ENCODE data around the gene CA10. TPM values are rescaled to one million over a fixed set of nuclear protein-coding genes. Genes with fewer than 3 reads are reported as not detected.

Gene CA10
- polyA plus RNA-seq, 1 donor from 2014 or later, result 6.2 TPM

- H3K4me3 ChIP-seq (ENCODE audit: low read length), result no peak overlapping the region
- H3K9ac ChIP-seq (ENCODE audit: low read length), result no peak overlapping the region
- H3K9me2 ChIP-seq (ENCODE audit: insufficient read depth, low read length), result no peaks in the 10 kb centered on the region
- no peak overlapping the region for H2AFZ ChIP-seq (ENCODE audit: low read depth, low read length)
- H3K79me2 ChIP-seq (replicated peaks; ENCODE audit: insufficient read depth, low read length), result no peaks in the 10 kb centered on the region
- H3K4me2 ChIP-seq (ENCODE audit: low read length), result no peak overlapping the region
- H3K9me3 ChIP-seq (ENCODE audit: low read length), result peaks cover 2% of the 10 kb centered on the region
- TF ChIP-seq TAF1 (IDR thresholded peaks at IDR 0.05; ENCODE audit: low read depth), result no peak
- TF ChIP-seq REST (IDR thresholded peaks at IDR 0.05; ENCODE audit: borderline replicate concordance), result no peak
- TF ChIP-seq SMC3 (conservative IDR thresholded peaks at IDR 0.05; ENCODE audit: poor library complexity), result no peak
- TF ChIP-seq, protein P1, sequence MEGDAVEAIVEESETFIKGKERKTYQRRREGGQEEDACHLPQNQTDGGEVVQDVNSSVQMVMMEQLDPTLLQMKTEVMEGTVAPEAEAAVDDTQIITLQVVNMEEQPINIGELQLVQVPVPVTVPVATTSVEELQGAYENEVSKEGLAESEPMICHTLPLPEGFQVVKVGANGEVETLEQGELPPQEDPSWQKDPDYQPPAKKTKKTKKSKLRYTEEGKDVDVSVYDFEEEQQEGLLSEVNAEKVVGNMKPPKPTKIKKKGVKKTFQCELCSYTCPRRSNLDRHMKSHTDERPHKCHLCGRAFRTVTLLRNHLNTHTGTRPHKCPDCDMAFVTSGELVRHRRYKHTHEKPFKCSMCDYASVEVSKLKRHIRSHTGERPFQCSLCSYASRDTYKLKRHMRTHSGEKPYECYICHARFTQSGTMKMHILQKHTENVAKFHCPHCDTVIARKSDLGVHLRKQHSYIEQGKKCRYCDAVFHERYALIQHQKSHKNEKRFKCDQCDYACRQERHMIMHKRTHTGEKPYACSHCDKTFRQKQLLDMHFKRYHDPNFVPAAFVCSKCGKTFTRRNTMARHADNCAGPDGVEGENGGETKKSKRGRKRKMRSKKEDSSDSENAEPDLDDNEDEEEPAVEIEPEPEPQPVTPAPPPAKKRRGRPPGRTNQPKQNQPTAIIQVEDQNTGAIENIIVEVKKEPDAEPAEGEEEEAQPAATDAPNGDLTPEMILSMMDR (IDR thresholded peaks at IDR 0.05; ENCODE audit: poor library complexity, severe bottlenecking), result no peak
- no peak for TF ChIP-seq RAD21 (conservative IDR thresholded peaks at IDR 0.05)
- TF ChIP-seq EP300 (conservative IDR thresholded peaks at IDR 0.05; ENCODE audit: poor library complexity, severe bottlenecking), result no peak
- TF ChIP-seq MXI1 (conservative IDR thresholded peaks at IDR 0.05; ENCODE audit: poor library complexity, severe bottlenecking), result no peak
- TF ChIP-seq POLR2AphosphoS5 (IDR thresholded peaks at IDR 0.05), result no peak
- no peak for TF ChIP-seq EZH2 (IDR thresholded peaks at IDR 0.05; ENCODE audit: borderline replicate concordance, insufficient read depth, low read length, poor library complexity, severe bottlenecking)
- no peaks in the 10 kb centered on the region for H3K36me3 ChIP-seq (ENCODE audit: insufficient read depth, low read length)
- H4K20me1 ChIP-seq (ENCODE audit: insufficient read depth), result no peaks in the 10 kb centered on the region
- no peaks in the 10 kb centered on the region for H3F3A ChIP-seq (ENCODE audit: insufficient read depth, low read length, poor library complexity, severe bottlenecking)
- H3K27ac ChIP-seq (ENCODE audit: low read length), result no peak overlapping the region
- H3K27me3 ChIP-seq (ENCODE audit: insufficient read depth, low read depth, low read length), result no peaks in the 10 kb centered on the region
Measured at GRCh38 chr17:52124993-52125392, 33.5 kb downstream of the CA10 start.

DNA sequence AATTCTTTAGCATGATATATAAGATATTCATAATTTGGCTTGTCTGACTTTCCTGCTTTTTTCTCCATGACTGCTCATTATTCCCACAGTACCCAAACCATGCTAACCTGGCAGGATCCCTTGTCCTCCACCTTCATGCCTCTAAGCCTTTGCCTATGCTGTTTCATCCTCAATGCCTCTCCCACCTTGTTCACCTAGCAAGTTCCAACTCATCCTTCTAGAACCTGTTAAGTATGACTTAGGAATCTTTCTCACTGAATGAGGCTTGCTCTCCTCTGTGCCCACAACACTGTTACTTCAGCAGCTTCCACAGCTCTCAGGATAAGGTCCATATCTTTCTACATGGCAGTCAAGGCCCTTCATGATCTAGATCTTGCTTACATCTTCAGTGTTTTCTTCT is 34.0 kb downstream of the CA10 start:
- no peaks in the 10 kb centered on the region for H3F3A ChIP-seq (ENCODE audit: insufficient read depth, low read length, poor library complexity, severe bottlenecking)
- H3K79me2 ChIP-seq (replicated peaks; ENCODE audit: insufficient read depth, low read length), result no peaks in the 10 kb centered on the region
- H3K9ac ChIP-seq (ENCODE audit: low read length), result no peak overlapping the region
- H3K9me3 ChIP-seq (ENCODE audit: low read length), result no peaks in the 10 kb centered on the region
- no peaks in the 10 kb centered on the region for H3K36me3 ChIP-seq (ENCODE audit: insufficient read depth, low read length)
- no peaks in the 10 kb centered on the region for H4K20me1 ChIP-seq (ENCODE audit: insufficient read depth)
- H3K4me2 ChIP-seq (ENCODE audit: low read length), result no peak overlapping the region
- no peaks in the 10 kb centered on the region for H3K27me3 ChIP-seq (ENCODE audit: insufficient read depth, low read depth, low read length)
- no peak overlapping the region for H2AFZ ChIP-seq (ENCODE audit: low read depth, low read length)
- no peak for TF ChIP-seq SMC3 (conservative IDR thresholded peaks at IDR 0.05; ENCODE audit: poor library complexity)
- no peak for TF ChIP-seq MXI1 (conservative IDR thresholded peaks at IDR 0.05; ENCODE audit: poor library complexity, severe bottlenecking)
- TF ChIP-seq EP300 (conservative IDR thresholded peaks at IDR 0.05; ENCODE audit: poor library complexity, severe bottlenecking), result no peak
- no peak for TF ChIP-seq EZH2 (IDR thresholded peaks at IDR 0.05; ENCODE audit: borderline replicate concordance, insufficient read depth, low read length, poor library complexity, severe bottlenecking)
- no peak for TF ChIP-seq TAF1 (IDR thresholded peaks at IDR 0.05; ENCODE audit: low read depth)
- TF ChIP-seq, protein P1 (IDR thresholded peaks at IDR 0.05; ENCODE audit: poor library complexity, severe bottlenecking), result no peak
- no peak for TF ChIP-seq POLR2AphosphoS5 (IDR thresholded peaks at IDR 0.05)
- no peak for TF ChIP-seq REST (IDR thresholded peaks at IDR 0.05; ENCODE audit: borderline replicate concordance)
- no peak for TF ChIP-seq RAD21 (conservative IDR thresholded peaks at IDR 0.05)
- H3K27ac ChIP-seq (ENCODE audit: low read length), result no peak overlapping the region
- H3K9me2 ChIP-seq (ENCODE audit: insufficient read depth, low read length), result no peaks in the 10 kb centered on the region
- H3K4me3 ChIP-seq (ENCODE audit: low read length), result no peak overlapping the region
